CD4-positive, alpha-beta T cell treated with Interleukin-6 at 100 ng/mL for 8 hours (primary cell): ENCODE results near the gene CAPN11.

ENCODE experiments used
- DNase-seq: peaks from one replicate; pipeline ENCODE4 v3.0.0-alpha.2; 2020; ENCODE audit warnings: mixed read lengths, low spot score

Gene CAPN11

GRCh38 chr6:44156494-44157151 lies 2.0 kb upstream of the CAPN11 start:
- no peak for DNase-seq

- DNase-seq: no peak
Observed at GRCh38 chr6:44157152-44157521, 1.5 kb upstream of the CAPN11 start.

- DNase-seq: no peak
Observed at GRCh38 chr6:44161997-44162338, 3.3 kb downstream of the CAPN11 start.

- no peak for DNase-seq
Observed at GRCh38 chr6:44162876-44163625, 4.4 kb downstream of the CAPN11 start.

GRCh38 chr6:44166116-44166515 lies 7.5 kb downstream of the CAPN11 start:
- no peak for DNase-seq

GRCh38 chr6:44166591-44167184 lies 8.1 kb downstream of the CAPN11 start:
- DNase-seq: no peak

- no peak for DNase-seq
Observed at GRCh38 chr6:44167567-44167966, 8.9 kb downstream of the CAPN11 start.

- no peak for DNase-seq
Observed at GRCh38 chr6:44169154-44169553, 10.5 kb downstream of the CAPN11 start.

- no peak for DNase-seq
Observed at GRCh38 chr6:44169886-44170570, 11.4 kb downstream of the CAPN11 start.

GRCh38 chr6:44171899-44172546 lies 13.4 kb downstream of the CAPN11 start:
- no peak for DNase-seq

GRCh38 chr6:44172731-44173500 lies 14.3 kb downstream of the CAPN11 start:
- DNase-seq: peak; percentile 68

- DNase-seq: no peak
Observed at GRCh38 chr6:44176130-44176761, 17.6 kb downstream of the CAPN11 start.

GRCh38 chr6:44176762-44177509 lies 18.3 kb downstream of the CAPN11 start:
- no peak for DNase-seq

- DNase-seq: no peak
Observed at GRCh38 chr6:44177691-44178423, 19.2 kb downstream of the CAPN11 start.

GRCh38 chr6:44178424-44179071 lies 19.9 kb downstream of the CAPN11 start:
- DNase-seq: no peak

GRCh38 chr6:44179072-44179536 lies 20.5 kb downstream of the CAPN11 start:
- DNase-seq: no peak

GRCh38 chr6:44179648-44180047 lies 21.0 kb downstream of the CAPN11 start:
- no peak for DNase-seq

GRCh38 chr6:44180406-44180805 lies 21.8 kb downstream of the CAPN11 start:
- no peak for DNase-seq

GRCh38 chr6:44180886-44181285 lies 22.3 kb downstream of the CAPN11 start:
- DNase-seq: no peak
